ENCODE results near the gene RBM46. TPM values are rescaled to one million over a fixed set of nuclear protein-coding genes. Genes with fewer than 3 reads are reported as not detected.

The RBM46 gene
- under 0.01 and 0.43 TPM in 2 replicates for total RNA-seq

DNA sequence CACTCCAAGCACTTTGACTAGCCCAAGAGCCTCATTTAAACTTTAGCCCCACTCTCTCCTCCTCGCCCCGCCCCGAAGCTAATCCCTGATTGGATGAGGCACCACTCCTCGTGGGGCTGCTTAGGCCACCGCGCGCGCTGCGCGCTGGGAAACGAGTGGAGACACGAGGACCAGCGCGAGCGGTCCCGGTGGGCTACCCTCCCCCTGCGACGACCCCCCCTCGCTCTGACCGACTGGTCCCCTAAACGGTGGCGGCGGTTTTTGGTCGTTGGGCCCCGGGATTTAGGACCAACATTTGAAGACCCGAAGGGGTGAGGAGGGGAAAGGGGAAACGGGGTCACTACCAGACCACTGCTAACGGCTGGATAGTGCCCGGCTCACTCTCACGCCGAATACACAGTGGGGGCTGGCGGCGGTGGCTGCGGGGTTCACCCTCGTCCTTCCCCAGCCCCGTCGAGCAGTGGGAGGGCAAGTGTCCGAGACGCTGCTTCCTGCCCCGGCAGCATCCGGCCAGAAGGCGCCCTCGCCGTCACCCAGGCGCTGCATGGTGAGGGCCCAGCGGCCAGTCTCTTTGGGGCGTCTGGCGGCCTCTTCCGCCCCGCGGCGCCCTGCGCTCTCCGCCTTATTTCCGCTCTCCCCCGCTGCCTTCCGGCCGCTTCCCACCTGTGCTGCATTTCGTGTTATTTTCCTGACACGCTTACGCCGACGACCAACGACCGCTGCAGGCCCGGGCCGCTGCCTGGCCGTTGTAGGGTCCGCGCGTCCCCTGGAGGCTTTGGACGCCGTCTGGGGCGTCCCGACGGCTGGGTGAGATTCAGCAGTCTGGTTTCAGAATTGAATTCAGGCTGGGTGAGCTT is at the start of gene RBM46:
TSS of gene RBM46 (plus strand) at position 147 of the 857 bp plus-strand sequence. CDS start 15,481 bp downstream, outside the sequence.

GRCh38 chr4:154743683-154744340 is 37.3 kb upstream of the RBM46 start, which contains the start of gene LRAT:
Gene LRAT (plus strand): TSS chr4:154744000. CDS start chr4:154744327, 327 bp downstream.

Other genes with a start within 250 kb of the RBM46 start
- 95.9 and 105 TPM in 2 replicates for gene PLRG1, start 230.9 kb upstream of the RBM46 start, total RNA-seq
- gene FGB, start 218.3 kb upstream of the RBM46 start, total RNA-seq: 0.21 TPM in 1 of 2 replicates, not detected in the other
- not detected in 2 replicates for gene FGA, start 190.5 kb upstream of the RBM46 start, total RNA-seq
- gene FGG, start 168.6 kb upstream of the RBM46 start, total RNA-seq: 0.21 TPM in 1 of 2 replicates, not detected in the other
- 0.72 and 4.3 TPM in 2 replicates for gene LRAT, start 37.3 kb upstream of the RBM46 start, total RNA-seq